Panc1 (cell line): Measurements from ENCODE around the gene CISD3.

Source experiments
- TF ChIP-seq, protein P1 (sequence below): fragments of 450-650 bp; IDR thresholded peaks from 2 replicates; pipeline ENCODE4 v1.5.1; 2017; ENCODE audit warnings: mild to moderate bottlenecking
- TF ChIP-seq, protein P2 (sequence below), 2 experiments: IDR thresholded peaks; 2 replicates each; pipeline ENCODE4 v1.6.1; 2011 to 2012; ENCODE audit warnings: low read depth in 2 of 2, control low read depth in 1 of 2, low read length in 1 of 2, mild to moderate bottlenecking in 1 of 2, moderate library complexity in 1 of 2; ENCODE audit not compliant: insufficient read depth in 1 of 2

DNA sequence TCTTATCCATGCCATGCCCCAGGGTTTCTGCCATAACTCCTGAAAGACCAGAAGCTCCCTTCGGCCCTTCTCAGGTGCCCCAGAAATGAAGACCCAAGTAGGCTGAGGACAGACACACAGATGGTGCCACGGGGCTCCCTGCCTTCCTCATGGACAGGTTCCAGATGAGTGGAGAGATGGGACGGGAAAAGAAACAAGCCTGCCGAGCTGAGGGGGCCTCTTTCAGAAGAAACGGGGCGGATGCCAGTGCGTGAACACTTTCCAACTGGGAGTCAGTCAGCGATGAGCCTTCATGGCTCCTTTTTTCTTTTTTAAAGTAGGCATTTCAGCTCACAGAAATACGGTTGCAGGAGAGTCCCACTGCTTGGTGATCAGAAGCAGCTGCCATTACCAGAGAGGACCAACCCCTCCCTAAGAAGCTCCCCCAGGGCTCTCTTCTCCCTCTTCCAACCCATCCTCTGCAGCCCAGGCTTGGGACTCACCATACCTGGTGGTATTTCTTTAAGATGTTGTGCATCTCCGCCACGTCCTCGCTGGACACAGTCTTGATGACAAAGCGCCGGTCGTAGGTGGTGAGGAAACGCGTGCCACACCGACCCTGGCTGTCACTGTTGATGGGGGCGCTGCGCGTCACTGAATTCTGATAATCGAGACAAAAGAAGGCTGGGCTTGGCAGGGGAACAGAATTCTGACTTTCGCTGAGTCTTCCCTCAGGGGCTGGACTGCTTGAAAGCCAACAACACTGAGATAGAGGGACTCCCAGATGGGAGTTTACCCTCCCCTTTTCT lies 50.0 kb downstream of the CISD3 start:
- TF ChIP-seq, protein P1, sequence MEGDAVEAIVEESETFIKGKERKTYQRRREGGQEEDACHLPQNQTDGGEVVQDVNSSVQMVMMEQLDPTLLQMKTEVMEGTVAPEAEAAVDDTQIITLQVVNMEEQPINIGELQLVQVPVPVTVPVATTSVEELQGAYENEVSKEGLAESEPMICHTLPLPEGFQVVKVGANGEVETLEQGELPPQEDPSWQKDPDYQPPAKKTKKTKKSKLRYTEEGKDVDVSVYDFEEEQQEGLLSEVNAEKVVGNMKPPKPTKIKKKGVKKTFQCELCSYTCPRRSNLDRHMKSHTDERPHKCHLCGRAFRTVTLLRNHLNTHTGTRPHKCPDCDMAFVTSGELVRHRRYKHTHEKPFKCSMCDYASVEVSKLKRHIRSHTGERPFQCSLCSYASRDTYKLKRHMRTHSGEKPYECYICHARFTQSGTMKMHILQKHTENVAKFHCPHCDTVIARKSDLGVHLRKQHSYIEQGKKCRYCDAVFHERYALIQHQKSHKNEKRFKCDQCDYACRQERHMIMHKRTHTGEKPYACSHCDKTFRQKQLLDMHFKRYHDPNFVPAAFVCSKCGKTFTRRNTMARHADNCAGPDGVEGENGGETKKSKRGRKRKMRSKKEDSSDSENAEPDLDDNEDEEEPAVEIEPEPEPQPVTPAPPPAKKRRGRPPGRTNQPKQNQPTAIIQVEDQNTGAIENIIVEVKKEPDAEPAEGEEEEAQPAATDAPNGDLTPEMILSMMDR = no peak
- TF ChIP-seq, protein P2, sequence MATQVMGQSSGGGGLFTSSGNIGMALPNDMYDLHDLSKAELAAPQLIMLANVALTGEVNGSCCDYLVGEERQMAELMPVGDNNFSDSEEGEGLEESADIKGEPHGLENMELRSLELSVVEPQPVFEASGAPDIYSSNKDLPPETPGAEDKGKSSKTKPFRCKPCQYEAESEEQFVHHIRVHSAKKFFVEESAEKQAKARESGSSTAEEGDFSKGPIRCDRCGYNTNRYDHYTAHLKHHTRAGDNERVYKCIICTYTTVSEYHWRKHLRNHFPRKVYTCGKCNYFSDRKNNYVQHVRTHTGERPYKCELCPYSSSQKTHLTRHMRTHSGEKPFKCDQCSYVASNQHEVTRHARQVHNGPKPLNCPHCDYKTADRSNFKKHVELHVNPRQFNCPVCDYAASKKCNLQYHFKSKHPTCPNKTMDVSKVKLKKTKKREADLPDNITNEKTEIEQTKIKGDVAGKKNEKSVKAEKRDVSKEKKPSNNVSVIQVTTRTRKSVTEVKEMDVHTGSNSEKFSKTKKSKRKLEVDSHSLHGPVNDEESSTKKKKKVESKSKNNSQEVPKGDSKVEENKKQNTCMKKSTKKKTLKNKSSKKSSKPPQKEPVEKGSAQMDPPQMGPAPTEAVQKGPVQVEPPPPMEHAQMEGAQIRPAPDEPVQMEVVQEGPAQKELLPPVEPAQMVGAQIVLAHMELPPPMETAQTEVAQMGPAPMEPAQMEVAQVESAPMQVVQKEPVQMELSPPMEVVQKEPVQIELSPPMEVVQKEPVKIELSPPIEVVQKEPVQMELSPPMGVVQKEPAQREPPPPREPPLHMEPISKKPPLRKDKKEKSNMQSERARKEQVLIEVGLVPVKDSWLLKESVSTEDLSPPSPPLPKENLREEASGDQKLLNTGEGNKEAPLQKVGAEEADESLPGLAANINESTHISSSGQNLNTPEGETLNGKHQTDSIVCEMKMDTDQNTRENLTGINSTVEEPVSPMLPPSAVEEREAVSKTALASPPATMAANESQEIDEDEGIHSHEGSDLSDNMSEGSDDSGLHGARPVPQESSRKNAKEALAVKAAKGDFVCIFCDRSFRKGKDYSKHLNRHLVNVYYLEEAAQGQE (IDR thresholded peaks at IDR 0.05; ENCODE audit: insufficient read depth in 1 of 2, low read depth in 2 of 2, low read length in 1 of 2) = no peak
